Neural cell (in vitro differentiated cells): ENCODE results near the gene APOBEC2. TPM values are rescaled to one million over a fixed set of nuclear protein-coding genes. Genes with fewer than 3 reads are reported as not detected.

Source experiments
- H2AFZ ChIP-seq: fragments of 200-600, 300-800 bp; sonication (generic), shearing (Covaris generic); 2 replicates; pipeline ENCODE4 v1.6.0; 2014; ENCODE audit warnings: low read depth, mild to moderate bottlenecking, antibody characterized with exemption, low read length, moderate library complexity
- H3F3A ChIP-seq: fragments of 200-600 bp; shearing (Covaris generic); 2 replicates; pipeline ENCODE4 v1.6.1; 2016; ENCODE audit warnings: mild to moderate bottlenecking, moderate library complexity, mixed read lengths, antibody characterized with exemption, low read length; ENCODE audit not compliant: insufficient read depth, poor library complexity, severe bottlenecking
- H3K27ac ChIP-seq: fragments of 200-600, 300-800 bp; sonication (generic), shearing (Covaris generic); 2 replicates; pipeline ENCODE4 v1.5.1; 2014; ENCODE audit warnings: mild to moderate bottlenecking, low read length, moderate library complexity
- H3K27me3 ChIP-seq: fragments of 300-800, 200-600 bp; sonication (generic), shearing (Covaris generic); 2 replicates; pipeline ENCODE4 v1.6.0; 2014; ENCODE audit warnings: mild to moderate bottlenecking, low read depth, low read length, moderate library complexity; ENCODE audit not compliant: insufficient read depth
- H3K36me3 ChIP-seq: fragments of 300-800, 200-600 bp; sonication (generic), shearing (Covaris generic); 2 replicates; pipeline ENCODE4 v1.5.1; 2014; ENCODE audit warnings: mild to moderate bottlenecking, antibody characterized with exemption, low read length, moderate library complexity; ENCODE audit not compliant: insufficient read depth
- H3K4me2 ChIP-seq: fragments of 300-800, 200-600 bp; sonication (generic), shearing (Covaris generic); 2 replicates; pipeline ENCODE4 v1.6.0; 2014; ENCODE audit warnings: mild to moderate bottlenecking, low read length
- H3K4me3 ChIP-seq: fragments of 300-800, 200-600 bp; sonication (generic), shearing (Covaris generic); 2 replicates; pipeline ENCODE4 v1.5.1; 2014; ENCODE audit warnings: mild to moderate bottlenecking, low read length, moderate library complexity
- H3K79me2 ChIP-seq: fragments of 200-600 bp; shearing (Covaris generic); replicated peaks from 2 replicates; pipeline ENCODE4 v1.6.0; 2014; ENCODE audit warnings: mild to moderate bottlenecking, low read length, moderate library complexity; ENCODE audit not compliant: insufficient read depth
- H3K9ac ChIP-seq: fragments of 300-800, 200-600 bp; sonication (generic), shearing (Covaris generic); 2 replicates; pipeline ENCODE4 v1.6.1; 2016; ENCODE audit warnings: mild to moderate bottlenecking, low read length, mixed read lengths
- H3K9me2 ChIP-seq: fragments of 200-600 bp; shearing (Covaris generic); 2 replicates; pipeline ENCODE4 v1.6.1; 2016; ENCODE audit warnings: mild to moderate bottlenecking, low read length, mixed read lengths; ENCODE audit not compliant: insufficient read depth
- H3K9me3 ChIP-seq: fragments of 200-600, 300-800 bp; sonication (generic), shearing (Covaris generic); 2 replicates; pipeline ENCODE4 v1.6.1; 2016; ENCODE audit warnings: mild to moderate bottlenecking, mixed run types, low read length, moderate library complexity, mixed read lengths
- H4K20me1 ChIP-seq: fragments of 200-600 bp; shearing (Covaris generic); 2 replicates; pipeline ENCODE4 v1.6.1; 2016; ENCODE audit warnings: mild to moderate bottlenecking, mixed run types; ENCODE audit not compliant: insufficient read depth
- CTCF ChIP-seq: fragments of 450-650 bp; IDR thresholded peaks from 2 replicates; pipeline ENCODE4 v1.5.1; 2014; ENCODE audit warnings: antibody characterized with exemption, mild to moderate bottlenecking, moderate library complexity; ENCODE audit not compliant: poor library complexity, severe bottlenecking
- EP300 ChIP-seq: fragments of 450-650 bp; conservative IDR thresholded peaks from 2 replicates; pipeline ENCODE4 v1.6.1; 2014; ENCODE audit warnings: antibody characterized with exemption, mild to moderate bottlenecking, moderate library complexity; ENCODE audit not compliant: poor library complexity, severe bottlenecking
- EZH2 ChIP-seq: fragments of 200-600, 300-800 bp; shearing (Covaris generic), sonication (generic); IDR thresholded peaks from 2 replicates; pipeline ENCODE4 v1.6.1; 2014; ENCODE audit warnings: antibody characterized with exemption, low read length, borderline replicate concordance, mild to moderate bottlenecking; ENCODE audit not compliant: insufficient read depth, poor library complexity, severe bottlenecking
- MXI1 ChIP-seq: fragments of 450-650 bp; conservative IDR thresholded peaks from 2 replicates; pipeline ENCODE4 v1.6.1; 2014; ENCODE audit warnings: antibody characterized with exemption, mild to moderate bottlenecking; ENCODE audit not compliant: poor library complexity, severe bottlenecking
- POLR2AphosphoS5 ChIP-seq: IDR thresholded peaks from 2 replicates; pipeline ENCODE4 v1.6.1; 2012
- RAD21 ChIP-seq: fragments of 450-650 bp; conservative IDR thresholded peaks from 2 replicates; pipeline ENCODE4 v1.6.1; 2014; ENCODE audit warnings: antibody characterized with exemption, mild to moderate bottlenecking, moderate library complexity
- SMC3 ChIP-seq: fragments of 450-650 bp; conservative IDR thresholded peaks from 2 replicates; pipeline ENCODE4 v1.6.1; 2014; ENCODE audit warnings: antibody characterized with exemption, mild to moderate bottlenecking, moderate library complexity; ENCODE audit not compliant: poor library complexity
- TAF1 ChIP-seq: IDR thresholded peaks from 2 replicates; pipeline ENCODE4 v1.6.1; 2012; ENCODE audit warnings: low read depth
- polyA plus RNA-seq: library from polyadenylated mRNA; depleted of rRNA; stranded (reverse); fragments of >200 nt; gene quantifications from 2 replicates; pipeline ENCODE4 v1.2.3, GENCODE V29; 2014
- TF ChIP-seq, protein P1 (sequence below): IDR thresholded peaks from 2 replicates; pipeline ENCODE4 v1.6.1; 2012; ENCODE audit warnings: borderline replicate concordance

The APOBEC2 gene
- polyA plus RNA-seq, 1 donor from 2014 or later = not detected

DNA sequence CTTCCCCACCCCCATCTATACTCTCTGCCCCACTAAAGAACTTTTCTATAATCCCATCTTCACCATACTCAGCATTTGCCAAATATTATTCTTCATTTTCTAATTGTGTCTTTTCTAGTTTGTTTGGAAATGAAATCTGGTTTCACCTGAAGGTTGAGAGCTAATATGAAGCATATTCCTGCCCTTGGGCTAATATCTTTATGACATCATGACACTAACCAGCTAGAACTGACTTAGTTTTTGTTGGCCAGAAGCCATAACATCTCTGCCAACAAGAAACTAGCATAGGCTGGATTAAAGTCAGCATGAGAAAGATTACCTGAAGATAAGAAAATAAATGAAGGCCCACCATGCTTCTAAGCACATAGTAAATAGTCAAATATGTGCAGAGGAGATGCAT, 30.7 kb upstream of the APOBEC2 start:
- no peaks in the 10 kb centered on the region for H3F3A ChIP-seq
- TF ChIP-seq CTCF = no peak
- no peak for TF ChIP-seq EZH2
- TF ChIP-seq, protein P1, sequence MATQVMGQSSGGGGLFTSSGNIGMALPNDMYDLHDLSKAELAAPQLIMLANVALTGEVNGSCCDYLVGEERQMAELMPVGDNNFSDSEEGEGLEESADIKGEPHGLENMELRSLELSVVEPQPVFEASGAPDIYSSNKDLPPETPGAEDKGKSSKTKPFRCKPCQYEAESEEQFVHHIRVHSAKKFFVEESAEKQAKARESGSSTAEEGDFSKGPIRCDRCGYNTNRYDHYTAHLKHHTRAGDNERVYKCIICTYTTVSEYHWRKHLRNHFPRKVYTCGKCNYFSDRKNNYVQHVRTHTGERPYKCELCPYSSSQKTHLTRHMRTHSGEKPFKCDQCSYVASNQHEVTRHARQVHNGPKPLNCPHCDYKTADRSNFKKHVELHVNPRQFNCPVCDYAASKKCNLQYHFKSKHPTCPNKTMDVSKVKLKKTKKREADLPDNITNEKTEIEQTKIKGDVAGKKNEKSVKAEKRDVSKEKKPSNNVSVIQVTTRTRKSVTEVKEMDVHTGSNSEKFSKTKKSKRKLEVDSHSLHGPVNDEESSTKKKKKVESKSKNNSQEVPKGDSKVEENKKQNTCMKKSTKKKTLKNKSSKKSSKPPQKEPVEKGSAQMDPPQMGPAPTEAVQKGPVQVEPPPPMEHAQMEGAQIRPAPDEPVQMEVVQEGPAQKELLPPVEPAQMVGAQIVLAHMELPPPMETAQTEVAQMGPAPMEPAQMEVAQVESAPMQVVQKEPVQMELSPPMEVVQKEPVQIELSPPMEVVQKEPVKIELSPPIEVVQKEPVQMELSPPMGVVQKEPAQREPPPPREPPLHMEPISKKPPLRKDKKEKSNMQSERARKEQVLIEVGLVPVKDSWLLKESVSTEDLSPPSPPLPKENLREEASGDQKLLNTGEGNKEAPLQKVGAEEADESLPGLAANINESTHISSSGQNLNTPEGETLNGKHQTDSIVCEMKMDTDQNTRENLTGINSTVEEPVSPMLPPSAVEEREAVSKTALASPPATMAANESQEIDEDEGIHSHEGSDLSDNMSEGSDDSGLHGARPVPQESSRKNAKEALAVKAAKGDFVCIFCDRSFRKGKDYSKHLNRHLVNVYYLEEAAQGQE = no peak
- no peak for TF ChIP-seq SMC3
- no peak for TF ChIP-seq TAF1
- no peak for TF ChIP-seq EP300
- TF ChIP-seq POLR2AphosphoS5 = no peak
- TF ChIP-seq MXI1 = no peak
- TF ChIP-seq RAD21 = no peak
- no peaks in the 10 kb centered on the region for H3K79me2 ChIP-seq
- no peaks in the 10 kb centered on the region for H3K9me2 ChIP-seq
- H3K27me3 ChIP-seq = no peaks in the 10 kb centered on the region
- H4K20me1 ChIP-seq = no peaks in the 10 kb centered on the region
- H3K36me3 ChIP-seq = no peaks in the 10 kb centered on the region
- H3K9ac ChIP-seq = no peak overlapping the region
- H3K4me3 ChIP-seq = no peak overlapping the region
- H3K27ac ChIP-seq = no peak overlapping the region
- no peak overlapping the region for H3K4me2 ChIP-seq
- no peak overlapping the region for H2AFZ ChIP-seq
- H3K9me3 ChIP-seq = peaks cover 3% of the 10 kb centered on the region

DNA sequence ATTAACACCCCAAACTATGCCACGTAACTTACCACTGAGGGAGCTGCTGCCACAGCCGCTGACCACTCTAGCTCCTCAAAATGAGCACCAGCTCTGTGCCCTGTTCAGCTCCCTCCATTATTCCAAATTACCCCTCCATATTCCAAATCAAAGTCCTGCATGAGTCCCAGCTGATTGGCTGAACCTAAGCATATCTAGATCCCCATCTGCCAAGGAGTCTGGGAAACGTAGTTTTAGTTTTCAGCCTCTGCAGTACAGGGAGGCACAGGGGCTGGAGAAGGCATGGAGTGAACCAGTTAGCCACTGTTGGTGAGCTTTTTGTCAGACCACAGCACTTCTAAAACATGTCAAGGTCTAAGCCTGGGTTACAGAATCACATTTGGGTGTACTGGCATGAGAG, 29.9 kb upstream of the APOBEC2 start:
- H3K9me2 ChIP-seq = no peaks in the 10 kb centered on the region
- H3K9me3 ChIP-seq = peaks cover 3% of the 10 kb centered on the region
- no peaks in the 10 kb centered on the region for H3K36me3 ChIP-seq
- H3F3A ChIP-seq = no peaks in the 10 kb centered on the region
- no peak overlapping the region for H3K4me3 ChIP-seq
- no peak overlapping the region for H2AFZ ChIP-seq
- H3K4me2 ChIP-seq = no peak overlapping the region
- no peak overlapping the region for H3K9ac ChIP-seq
- H3K27ac ChIP-seq = no peak overlapping the region
- TF ChIP-seq EZH2 (no peak), MXI1 (no peak), RAD21 (no peak), CTCF (no peak), POLR2AphosphoS5 (no peak), SMC3 (no peak), TAF1 (no peak), EP300 (no peak)
- TF ChIP-seq, protein P1 = no peak
- H3K79me2 ChIP-seq = no peaks in the 10 kb centered on the region
- no peaks in the 10 kb centered on the region for H4K20me1 ChIP-seq
- peaks cover 5% of the 10 kb centered on the region for H3K27me3 ChIP-seq
